Measurements from ENCODE around the gene PAM16.

The PAM16 gene

DNA sequence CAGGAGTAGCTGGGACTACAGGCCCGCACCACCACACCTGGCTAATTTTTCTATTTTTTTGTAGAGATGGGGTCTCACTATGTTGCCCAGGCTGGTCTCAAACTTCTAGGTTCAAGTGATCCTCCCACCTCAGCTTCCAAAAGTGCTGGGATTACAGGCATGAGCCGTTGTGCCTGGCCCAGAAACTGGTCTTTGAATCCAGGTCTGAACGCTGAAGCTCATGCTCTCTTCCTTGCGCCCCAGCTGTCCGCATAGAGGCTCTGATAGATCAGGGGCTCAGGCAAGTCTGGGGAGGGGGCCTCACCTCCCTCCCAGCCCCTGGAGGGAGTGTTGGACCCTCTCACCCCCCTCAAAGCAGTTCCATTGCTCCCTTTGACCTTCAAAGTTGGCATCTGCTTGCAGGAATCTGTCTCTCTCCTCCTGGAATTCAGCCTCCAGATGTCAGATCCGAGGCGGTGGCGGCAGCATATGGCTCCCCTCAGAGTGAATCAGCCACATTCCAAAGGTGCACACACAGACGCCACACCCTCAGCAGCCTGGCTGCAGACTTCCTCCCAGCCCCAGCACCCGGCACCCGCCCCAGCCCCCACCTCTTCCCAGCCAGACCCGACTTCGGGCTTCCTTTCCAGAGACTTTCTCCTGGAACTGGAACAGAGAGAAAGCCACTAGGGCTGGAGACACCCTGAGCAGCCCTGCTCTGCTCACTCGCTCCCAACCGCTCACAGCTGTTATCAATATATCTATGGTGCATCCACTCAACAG is 52.2 kb downstream of the PAM16 start:
- DNase-seq (ENCODE audit: low spot score): peak; percentile 80

GRCh38 chr16:4297480-4297879 is 53.6 kb downstream of the PAM16 start:
- DNase-seq (ENCODE audit: low spot score): peak; percentile 36

DNA sequence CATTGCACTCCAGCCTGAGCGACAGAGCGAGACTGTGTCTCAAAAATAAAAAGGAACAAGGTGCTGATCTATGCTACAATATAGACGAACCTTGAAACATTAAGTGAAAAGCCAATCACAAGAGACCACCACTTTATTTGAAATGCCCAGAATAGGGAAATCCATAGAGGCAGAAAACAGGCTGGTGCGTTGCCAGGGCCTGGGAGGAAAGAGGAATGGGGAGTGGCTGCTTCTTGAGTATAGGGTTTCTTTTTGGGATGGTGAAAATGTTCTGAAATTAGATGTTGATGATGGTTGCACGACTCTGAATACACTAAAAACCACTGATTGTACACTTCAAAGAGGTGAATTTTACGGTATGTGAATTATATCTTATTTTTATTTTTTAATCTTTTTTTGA is 55.5 kb downstream of the PAM16 start:
- no peak for DNase-seq (ENCODE audit: low spot score)

DNA sequence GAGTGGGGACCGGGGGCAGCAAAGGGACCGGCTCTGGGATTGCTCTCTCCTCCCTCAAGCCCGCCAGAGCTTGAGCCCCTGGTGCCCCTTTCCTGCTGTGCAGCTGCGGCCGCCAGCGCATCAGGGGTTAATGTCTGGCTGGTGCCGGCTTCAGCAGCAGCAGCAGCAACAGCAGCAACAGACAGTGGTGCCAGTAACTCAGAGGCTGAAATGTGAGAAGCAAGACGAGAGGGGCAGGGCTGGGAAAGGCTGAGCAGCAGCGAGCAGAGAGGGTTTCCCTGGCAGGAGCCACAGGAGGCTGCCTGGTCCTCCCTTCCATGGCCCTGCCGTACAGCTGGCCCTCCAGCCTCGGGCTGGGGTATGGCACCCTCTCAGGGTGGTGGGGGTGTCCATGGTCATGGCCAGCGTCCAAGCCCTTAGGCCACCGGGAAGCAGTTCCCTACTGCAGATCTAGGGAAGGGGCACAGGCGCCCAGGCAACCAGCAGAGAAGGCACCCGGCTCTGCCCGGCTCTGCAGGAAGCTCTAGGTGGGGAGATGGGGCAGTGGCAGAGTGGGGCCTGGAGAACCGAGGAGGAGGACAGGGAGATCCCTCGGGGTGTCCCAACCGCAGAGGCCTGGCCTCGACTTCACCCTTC is 57.2 kb downstream of the PAM16 start:
- DNase-seq (ENCODE audit: low spot score): peak; percentile 50

DNA sequence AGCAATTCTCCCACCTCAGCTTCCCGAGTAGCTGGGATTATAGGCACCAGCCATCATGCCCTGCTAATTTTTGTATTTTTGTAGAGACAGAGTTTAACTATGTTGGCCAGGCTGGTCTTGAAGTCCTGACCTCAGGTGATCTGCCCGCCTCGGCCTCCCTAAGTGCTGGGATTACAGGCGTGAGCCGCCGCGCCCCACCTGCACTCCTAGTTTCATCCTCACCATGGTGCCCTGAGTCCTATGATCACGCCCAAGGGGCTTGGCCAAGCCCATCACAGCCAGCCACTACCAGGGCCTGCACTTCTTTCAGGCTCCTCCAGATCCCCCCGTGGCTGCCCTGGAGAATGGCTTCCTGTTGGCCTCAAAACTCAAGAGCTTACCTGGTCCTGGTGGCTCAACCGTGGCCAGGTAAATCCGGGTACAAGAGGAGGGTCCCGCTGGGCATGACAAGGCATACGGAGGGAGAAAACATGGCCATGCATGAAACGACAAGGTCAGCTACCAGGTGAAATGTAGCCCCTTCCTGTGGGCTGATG is 57.9 kb downstream of the PAM16 start:
- no peak for DNase-seq (ENCODE audit: low spot score)

DNA sequence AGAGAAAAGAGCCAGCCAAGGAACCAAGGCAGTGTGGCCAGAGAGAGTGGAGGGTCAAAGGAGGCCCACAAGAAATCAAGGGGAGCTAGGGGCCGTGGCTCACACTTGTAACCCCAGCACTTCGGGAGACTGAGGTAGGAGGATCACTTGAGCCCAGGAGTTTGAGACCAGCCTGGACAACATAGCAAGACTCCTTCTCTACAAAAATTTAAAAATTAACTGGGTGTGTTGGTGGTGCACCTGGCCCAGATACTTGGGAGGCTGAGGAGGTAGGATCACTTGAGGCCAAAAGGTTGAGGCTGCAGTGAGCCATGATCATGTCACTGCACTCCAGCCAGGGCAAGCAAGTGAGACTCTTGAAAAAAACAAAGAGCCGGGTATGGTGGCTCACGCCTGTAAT is 59.4 kb downstream of the PAM16 start:
- DNase-seq (ENCODE audit: low spot score): no peak
